ENCODE measurements around the gene MSL3B.

MSL3B gene

DNA sequence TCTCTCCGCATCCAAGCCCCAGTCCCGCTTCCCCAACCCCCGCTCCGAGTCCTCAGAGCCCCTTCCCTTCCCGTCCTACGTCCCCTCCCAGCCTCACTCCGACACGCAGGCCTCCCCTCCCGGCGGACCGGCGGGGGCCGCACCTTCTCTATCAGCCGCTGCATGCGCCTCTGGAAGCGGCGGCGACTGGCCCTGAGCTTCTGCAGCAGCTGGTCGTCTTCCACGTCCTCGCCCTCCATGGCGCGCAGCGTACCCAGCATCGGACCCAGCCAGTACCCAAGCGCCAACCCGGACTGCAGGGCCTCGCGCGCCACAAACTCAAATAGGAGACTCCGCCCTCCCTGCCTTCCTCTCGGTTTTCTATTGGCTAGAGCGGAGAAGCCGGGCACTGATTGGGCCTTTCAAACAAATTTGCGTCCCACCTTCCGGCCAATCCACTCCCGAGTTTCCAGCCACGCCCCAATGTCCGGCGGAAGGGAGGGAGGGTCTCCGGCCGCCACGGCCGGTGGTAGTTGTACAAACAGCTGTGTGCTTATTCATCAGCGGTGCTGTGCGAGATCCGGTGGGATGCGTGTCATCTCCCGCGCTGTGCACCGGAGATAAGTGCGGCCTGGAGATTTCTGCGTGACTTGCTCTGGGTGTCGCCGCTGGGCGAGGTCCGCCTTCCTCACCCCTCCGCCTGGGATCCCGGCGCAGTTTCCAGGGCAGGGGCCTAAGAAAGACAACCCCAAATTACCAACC lies 13.8 kb downstream of the MSL3B start, which contains the start of gene HJURP (continued):
- TF ChIP-seq NELFE (IDR thresholded peaks at IDR 0.05; ENCODE audit: insufficient read depth, insufficient read length) (no peak), LEF1 (IDR thresholded peaks at IDR 0.05) (no peak), SPI1 (IDR thresholded peaks at IDR 0.05; ENCODE audit: borderline replicate concordance, low read depth, low read length) (0 out of 2 replicates have a peak, but pooled peaks have one; percentile 8), POU5F1 (IDR thresholded peaks at IDR 0.05; ENCODE audit: borderline replicate concordance, low read depth, low read length, partially characterized antibody) (no peak), PTRF (tag; IDR thresholded peaks at IDR 0.05) (no peak), ZNF785 (CRISPR knock-in tag; IDR thresholded peaks at IDR 0.05) (no peak), RBM25 (IDR thresholded peaks at IDR 0.05; ENCODE audit: low read depth, low read length, severe bottlenecking) (no peak), NCOA1 (IDR thresholded peaks at IDR 0.05; ENCODE audit: low read depth) (peak; percentile 39; the same call in 1 of the 2 replicates), TCF7L2 (IDR thresholded peaks at IDR 0.05; ENCODE audit: low read depth, low read length) (no peak), ZNF239 (CRISPR knock-in tag; IDR thresholded peaks at IDR 0.05) (no peak), MYNN (IDR thresholded peaks at IDR 0.05) (peak; percentile 61; the same call in 1 of the 2 replicates), MYNN (CRISPR knock-in tag; IDR thresholded peaks at IDR 0.05) (no peak), ZFP1 (CRISPR knock-in tag; IDR thresholded peaks at IDR 0.05) (no peak), ATF7 (IDR thresholded peaks at IDR 0.05) (peak; percentile 67; the same call in 1 of the 2 replicates), ADNP (tag; IDR thresholded peaks at IDR 0.05) (no peak), NBN (IDR thresholded peaks at IDR 0.05; ENCODE audit: low read depth) (no peak), SMARCA5 (IDR thresholded peaks at IDR 0.05) (no peak), ZNF184 (CRISPR knock-in tag; IDR thresholded peaks at IDR 0.05) (no peak), HMG20B (CRISPR knock-in tag; IDR thresholded peaks at IDR 0.05) (no peak), ZNF316 (IDR thresholded peaks at IDR 0.05) (no peak), RB1 (IDR thresholded peaks at IDR 0.05; ENCODE audit: low read depth) (peak; percentile 15), DMBX1 (CRISPR knock-in tag; IDR thresholded peaks at IDR 0.05; ENCODE audit: borderline replicate concordance) (no peak), PHF20 (IDR thresholded peaks at IDR 0.05; ENCODE audit: partially characterized antibody) (peak; percentile 5), RFX5 (IDR thresholded peaks at IDR 0.05; ENCODE audit: low read depth, low read length) (no peak), FOXM1 (IDR thresholded peaks at IDR 0.05; ENCODE audit: low read depth) (peak; percentile 100), FOXM1 (CRISPR knock-in tag; IDR thresholded peaks at IDR 0.05; ENCODE audit: low read depth) (peak; percentile 99), EZH2 (IDR thresholded peaks at IDR 0.05; ENCODE audit: borderline replicate concordance, low read depth, low read length) (no peak), DDX20 (tag; IDR thresholded peaks at IDR 0.05; ENCODE audit: low read depth) (no peak), ZNF217 (CRISPR knock-in tag; IDR thresholded peaks at IDR 0.05) (no peak)
- TF ChIP-seq, protein P1, sequence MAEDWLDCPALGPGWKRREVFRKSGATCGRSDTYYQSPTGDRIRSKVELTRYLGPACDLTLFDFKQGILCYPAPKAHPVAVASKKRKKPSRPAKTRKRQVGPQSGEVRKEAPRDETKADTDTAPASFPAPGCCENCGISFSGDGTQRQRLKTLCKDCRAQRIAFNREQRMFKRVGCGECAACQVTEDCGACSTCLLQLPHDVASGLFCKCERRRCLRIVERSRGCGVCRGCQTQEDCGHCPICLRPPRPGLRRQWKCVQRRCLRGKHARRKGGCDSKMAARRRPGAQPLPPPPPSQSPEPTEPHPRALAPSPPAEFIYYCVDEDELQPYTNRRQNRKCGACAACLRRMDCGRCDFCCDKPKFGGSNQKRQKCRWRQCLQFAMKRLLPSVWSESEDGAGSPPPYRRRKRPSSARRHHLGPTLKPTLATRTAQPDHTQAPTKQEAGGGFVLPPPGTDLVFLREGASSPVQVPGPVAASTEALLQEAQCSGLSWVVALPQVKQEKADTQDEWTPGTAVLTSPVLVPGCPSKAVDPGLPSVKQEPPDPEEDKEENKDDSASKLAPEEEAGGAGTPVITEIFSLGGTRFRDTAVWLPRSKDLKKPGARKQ (CRISPR knock-in tag; IDR thresholded peaks at IDR 0.05): no peak
- TF ChIP-seq, protein P2, sequence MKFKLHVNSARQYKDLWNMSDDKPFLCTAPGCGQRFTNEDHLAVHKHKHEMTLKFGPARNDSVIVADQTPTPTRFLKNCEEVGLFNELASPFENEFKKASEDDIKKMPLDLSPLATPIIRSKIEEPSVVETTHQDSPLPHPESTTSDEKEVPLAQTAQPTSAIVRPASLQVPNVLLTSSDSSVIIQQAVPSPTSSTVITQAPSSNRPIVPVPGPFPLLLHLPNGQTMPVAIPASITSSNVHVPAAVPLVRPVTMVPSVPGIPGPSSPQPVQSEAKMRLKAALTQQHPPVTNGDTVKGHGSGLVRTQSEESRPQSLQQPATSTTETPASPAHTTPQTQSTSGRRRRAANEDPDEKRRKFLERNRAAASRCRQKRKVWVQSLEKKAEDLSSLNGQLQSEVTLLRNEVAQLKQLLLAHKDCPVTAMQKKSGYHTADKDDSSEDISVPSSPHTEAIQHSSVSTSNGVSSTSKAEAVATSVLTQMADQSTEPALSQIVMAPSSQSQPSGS (CRISPR knock-in tag; IDR thresholded peaks at IDR 0.05): no peak

Data from K562 (cell line).